GM18499 (cell line): ENCODE data around the gene ERC2.
"Not testable (repeated sequence)": the region's sequence is repeated elsewhere in the genome, so short reads cannot be mapped to it uniquely, and the experiment has no call there.

Source experiments
- ATAC-seq: cut with Tn5 transposase; IDR thresholded peaks from one replicate; pipeline ENCODE4 v1.9.1; 2021; ENCODE audit warnings: moderate number of reproducible peaks; ENCODE audit not compliant: insufficient read depth, unreplicated experiment

Gene ERC2

GRCh38 chr3:56268616-56269383 lies 199.5 kb downstream of the ERC2 start:
- ATAC-seq = no peak

GRCh38 chr3:56261852-56262251 lies 206.4 kb downstream of the ERC2 start:
- ATAC-seq = not testable (repeated sequence)

- no peak for ATAC-seq
Measured at GRCh38 chr3:56260262-56260661, 208.0 kb downstream of the ERC2 start.

- no peak for ATAC-seq
Measured at GRCh38 chr3:56257826-56258225, 210.4 kb downstream of the ERC2 start.

GRCh38 chr3:56254835-56255234 lies 213.4 kb downstream of the ERC2 start:
- no peak for ATAC-seq

GRCh38 chr3:56253941-56254665 lies 214.2 kb downstream of the ERC2 start:
- no peak for ATAC-seq

GRCh38 chr3:56251343-56251945 lies 216.8 kb downstream of the ERC2 start:
- ATAC-seq = no peak

GRCh38 chr3:56248021-56248420 lies 220.2 kb downstream of the ERC2 start:
- ATAC-seq = no peak

GRCh38 chr3:56238299-56238698 lies 230.0 kb downstream of the ERC2 start:
- ATAC-seq = no peak

GRCh38 chr3:56233742-56234141 lies 234.5 kb downstream of the ERC2 start:
- ATAC-seq = no peak

- ATAC-seq = no peak
Measured at GRCh38 chr3:56229311-56229710, 239.0 kb downstream of the ERC2 start.

- ATAC-seq = no peak
Measured at GRCh38 chr3:56222866-56223265, 245.4 kb downstream of the ERC2 start.

GRCh38 chr3:56219894-56220805 lies 248.1 kb downstream of the ERC2 start:
- ATAC-seq = no peak

- no peak for ATAC-seq
Measured at GRCh38 chr3:56209982-56210751, 258.1 kb downstream of the ERC2 start.

- ATAC-seq = no peak
Measured at GRCh38 chr3:56207922-56208321, 260.3 kb downstream of the ERC2 start.

- ATAC-seq = no peak
Measured at GRCh38 chr3:56205406-56205805, 262.9 kb downstream of the ERC2 start.

GRCh38 chr3:56202997-56203396 lies 265.3 kb downstream of the ERC2 start:
- no peak for ATAC-seq

- ATAC-seq = no peak
Measured at GRCh38 chr3:56201407-56201806, 266.9 kb downstream of the ERC2 start.

- ATAC-seq = no peak
Measured at GRCh38 chr3:56200251-56200650, 268.0 kb downstream of the ERC2 start.

- no peak for ATAC-seq
Measured at GRCh38 chr3:56197991-56198390, 270.3 kb downstream of the ERC2 start.
